AG09309 (cell line): ENCODE measurements around the gene WRAP73.

Experiments
- DNase-seq: peaks from one replicate; pipeline ENCODE4 v3.0.0-alpha.2; 2010; ENCODE audit warnings: low read depth
- H3K4me3 ChIP-seq: 2 replicates; pipeline ENCODE4 v1.5.1; 2011; ENCODE audit warnings: mild to moderate bottlenecking, low read depth, low read length, moderate library complexity; ENCODE audit not compliant: control insufficient read depth
- TF ChIP-seq, protein P1 (sequence below): IDR thresholded peaks from 2 replicates; pipeline ENCODE4 v1.5.1; 2011; ENCODE audit warnings: mild to moderate bottlenecking, low read depth, low read length, inconsistent platforms; ENCODE audit not compliant: insufficient read depth, control insufficient read depth; ENCODE audit errors: missing control alignments

The WRAP73 gene

GRCh38 chr1:3641816-3642215 is 8.1 kb downstream of the WRAP73 start:
- DNase-seq, result no peak
- TF ChIP-seq, protein P1, sequence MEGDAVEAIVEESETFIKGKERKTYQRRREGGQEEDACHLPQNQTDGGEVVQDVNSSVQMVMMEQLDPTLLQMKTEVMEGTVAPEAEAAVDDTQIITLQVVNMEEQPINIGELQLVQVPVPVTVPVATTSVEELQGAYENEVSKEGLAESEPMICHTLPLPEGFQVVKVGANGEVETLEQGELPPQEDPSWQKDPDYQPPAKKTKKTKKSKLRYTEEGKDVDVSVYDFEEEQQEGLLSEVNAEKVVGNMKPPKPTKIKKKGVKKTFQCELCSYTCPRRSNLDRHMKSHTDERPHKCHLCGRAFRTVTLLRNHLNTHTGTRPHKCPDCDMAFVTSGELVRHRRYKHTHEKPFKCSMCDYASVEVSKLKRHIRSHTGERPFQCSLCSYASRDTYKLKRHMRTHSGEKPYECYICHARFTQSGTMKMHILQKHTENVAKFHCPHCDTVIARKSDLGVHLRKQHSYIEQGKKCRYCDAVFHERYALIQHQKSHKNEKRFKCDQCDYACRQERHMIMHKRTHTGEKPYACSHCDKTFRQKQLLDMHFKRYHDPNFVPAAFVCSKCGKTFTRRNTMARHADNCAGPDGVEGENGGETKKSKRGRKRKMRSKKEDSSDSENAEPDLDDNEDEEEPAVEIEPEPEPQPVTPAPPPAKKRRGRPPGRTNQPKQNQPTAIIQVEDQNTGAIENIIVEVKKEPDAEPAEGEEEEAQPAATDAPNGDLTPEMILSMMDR, result no peak
- no peak overlapping the region for H3K4me3 ChIP-seq

GRCh38 chr1:3641046-3641760 is 8.7 kb downstream of the WRAP73 start:
- DNase-seq, result no peak
- H3K4me3 ChIP-seq, result no peak overlapping the region
- TF ChIP-seq, protein P1, result no peak

- no peak overlapping the region for H3K4me3 ChIP-seq
- TF ChIP-seq, protein P1, result no peak
- no peak for DNase-seq
These were observed 9.6 kb downstream of the WRAP73 start for GRCh38 chr1:3640121-3640837.

- H3K4me3 ChIP-seq, result no peak overlapping the region
- no peak for DNase-seq
- TF ChIP-seq, protein P1, result no peak
These were observed 10.4 kb downstream of the WRAP73 start for GRCh38 chr1:3639397-3639911.

DNA sequence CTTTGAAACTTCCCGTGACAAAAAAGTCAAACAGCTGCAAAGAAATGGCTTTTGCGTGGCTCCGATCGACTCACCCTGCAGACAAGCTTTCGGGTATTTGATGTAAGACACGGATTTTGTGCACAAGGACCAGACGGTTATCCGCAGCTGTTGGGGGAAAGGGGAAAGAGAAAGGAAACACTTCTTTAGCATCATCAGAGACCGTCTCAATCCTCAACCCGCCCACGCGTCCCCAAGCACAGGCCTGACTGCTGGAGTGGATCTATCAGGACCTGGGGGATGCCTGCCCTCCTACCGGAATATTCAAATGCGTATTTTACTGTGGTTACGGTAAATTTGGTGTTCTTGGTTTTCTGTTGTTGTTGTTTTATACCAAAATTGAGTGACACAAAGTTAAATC is 11.2 kb downstream of the WRAP73 start:
- TF ChIP-seq, protein P1, result no peak

DNA sequence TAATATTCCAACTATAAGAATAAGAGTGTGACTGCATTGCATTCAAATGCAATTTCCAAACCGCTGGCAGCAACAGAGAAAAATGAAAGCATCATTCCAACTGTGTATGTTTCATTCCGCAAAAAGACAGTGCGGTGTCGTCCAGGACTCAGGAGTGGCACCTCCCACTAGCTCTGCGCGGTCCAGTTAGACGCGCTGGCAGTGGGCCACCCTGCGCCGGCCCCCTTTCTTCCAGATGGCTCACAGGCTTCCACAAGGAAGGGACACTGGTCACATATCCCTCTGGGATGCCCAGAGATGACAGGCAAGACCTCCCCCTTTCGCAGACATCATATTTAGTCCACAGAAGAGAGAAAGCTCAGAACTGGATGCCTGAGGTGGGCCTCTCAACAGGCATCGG is 11.9 kb downstream of the WRAP73 start:
- DNase-seq, result no peak
- no peak overlapping the region for H3K4me3 ChIP-seq
- TF ChIP-seq, protein P1, result no peak

More for the DNA sequence above, 11.2 kb downstream of the WRAP73 start:
- H3K4me3 ChIP-seq, result no peak overlapping the region
- no peak for DNase-seq
